ENCODE measurements around the gene RPL29. TPM values are rescaled to one million over a fixed set of nuclear protein-coding genes. Genes with fewer than 3 reads are reported as not detected.

Gene RPL29
- total and polyA plus RNA-seq, 2 of the 13 experiments (the other 11 are each of a cell fraction or from before 2014, with no cell fraction given): 1,348 to 2,263 TPM

GRCh38 chr3:51995346-51996163, at the start of gene RPL29 (continued):
- TF ChIP-seq, protein P1, sequence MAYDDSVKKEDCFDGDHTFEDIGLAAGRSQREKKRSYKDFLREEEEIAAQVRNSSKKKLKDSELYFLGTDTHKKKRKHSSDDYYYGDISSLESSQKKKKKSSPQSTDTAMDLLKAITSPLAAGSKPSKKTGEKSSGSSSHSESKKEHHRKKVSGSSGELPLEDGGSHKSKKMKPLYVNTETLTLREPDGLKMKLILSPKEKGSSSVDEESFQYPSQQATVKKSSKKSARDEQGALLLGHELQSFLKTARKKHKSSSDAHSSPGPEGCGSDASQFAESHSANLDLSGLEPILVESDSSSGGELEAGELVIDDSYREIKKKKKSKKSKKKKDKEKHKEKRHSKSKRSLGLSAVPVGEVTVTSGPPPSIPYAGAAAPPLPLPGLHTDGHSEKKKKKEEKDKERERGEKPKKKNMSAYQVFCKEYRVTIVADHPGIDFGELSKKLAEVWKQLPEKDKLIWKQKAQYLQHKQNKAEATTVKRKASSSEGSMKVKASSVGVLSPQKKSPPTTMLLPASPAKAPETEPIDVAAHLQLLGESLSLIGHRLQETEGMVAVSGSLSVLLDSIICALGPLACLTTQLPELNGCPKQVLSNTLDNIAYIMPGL (CRISPR knock-in tag; IDR thresholded peaks at IDR 0.05; ENCODE audit: borderline replicate concordance in 1 of 2, low read depth in 1 of 2): peak; percentile 90 to 94
- TF ChIP-seq ZNF777 (CRISPR knock-in tag; IDR thresholded peaks at IDR 0.05) (peak; percentile 63), ZNF224 (CRISPR knock-in tag; IDR thresholded peaks at IDR 0.05) (peak; percentile 82; the same call in 1 of the 2 replicates), ZNF713 (CRISPR knock-in tag; IDR thresholded peaks at IDR 0.05) (no peak), ZMYM4 (CRISPR knock-in tag; IDR thresholded peaks at IDR 0.05) (peak; percentile 83; the same call in 1 of the 2 replicates), MTA3 (CRISPR knock-in tag; IDR thresholded peaks at IDR 0.05) (no peak), CENPX (CRISPR knock-in tag; IDR thresholded peaks at IDR 0.05) (no peak), CREM (IDR thresholded peaks at IDR 0.05) (peak; percentile 86), CREM (CRISPR knock-in tag; IDR thresholded peaks at IDR 0.05) (no peak), TBL1XR1 (IDR thresholded peaks at IDR 0.05; ENCODE audit: borderline replicate concordance, low read length, partially characterized antibody) (peak; percentile 74), ZNF317 (CRISPR knock-in tag; IDR thresholded peaks at IDR 0.05) (peak; percentile 60; the same call in 1 of the 2 replicates), ZKSCAN5 (CRISPR knock-in tag; IDR thresholded peaks at IDR 0.05) (no peak), ESRRA (CRISPR knock-in tag; IDR thresholded peaks at IDR 0.05; ENCODE audit: low read depth) (no peak), SATB2 (CRISPR knock-in tag; IDR thresholded peaks at IDR 0.05) (peak; percentile 43; the same call in 1 of the 2 replicates), YEATS4 (CRISPR knock-in tag; IDR thresholded peaks at IDR 0.05; ENCODE audit: borderline replicate concordance) (peak; percentile 97), ZNF598 (CRISPR knock-in tag; IDR thresholded peaks at IDR 0.05; ENCODE audit: borderline replicate concordance) (no peak; the same call in 1 of the 2 replicates), AKAP8 (CRISPR knock-in tag; IDR thresholded peaks at IDR 0.05) (peak; percentile 43; the same call in 1 of the 2 replicates), HMGXB3 (CRISPR knock-in tag; IDR thresholded peaks at IDR 0.05; ENCODE audit: borderline replicate concordance) (peak; percentile 81), RBAK (CRISPR knock-in tag; IDR thresholded peaks at IDR 0.05) (no peak)
- TF ChIP-seq, protein P2, sequence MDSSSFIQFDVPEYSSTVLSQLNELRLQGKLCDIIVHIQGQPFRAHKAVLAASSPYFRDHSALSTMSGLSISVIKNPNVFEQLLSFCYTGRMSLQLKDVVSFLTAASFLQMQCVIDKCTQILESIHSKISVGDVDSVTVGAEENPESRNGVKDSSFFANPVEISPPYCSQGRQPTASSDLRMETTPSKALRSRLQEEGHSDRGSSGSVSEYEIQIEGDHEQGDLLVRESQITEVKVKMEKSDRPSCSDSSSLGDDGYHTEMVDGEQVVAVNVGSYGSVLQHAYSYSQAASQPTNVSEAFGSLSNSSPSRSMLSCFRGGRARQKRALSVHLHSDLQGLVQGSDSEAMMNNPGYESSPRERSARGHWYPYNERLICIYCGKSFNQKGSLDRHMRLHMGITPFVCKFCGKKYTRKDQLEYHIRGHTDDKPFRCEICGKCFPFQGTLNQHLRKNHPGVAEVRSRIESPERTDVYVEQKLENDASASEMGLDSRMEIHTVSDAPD (CRISPR knock-in tag; IDR thresholded peaks at IDR 0.05): peak; percentile 69
- TF ChIP-seq, protein P3, sequence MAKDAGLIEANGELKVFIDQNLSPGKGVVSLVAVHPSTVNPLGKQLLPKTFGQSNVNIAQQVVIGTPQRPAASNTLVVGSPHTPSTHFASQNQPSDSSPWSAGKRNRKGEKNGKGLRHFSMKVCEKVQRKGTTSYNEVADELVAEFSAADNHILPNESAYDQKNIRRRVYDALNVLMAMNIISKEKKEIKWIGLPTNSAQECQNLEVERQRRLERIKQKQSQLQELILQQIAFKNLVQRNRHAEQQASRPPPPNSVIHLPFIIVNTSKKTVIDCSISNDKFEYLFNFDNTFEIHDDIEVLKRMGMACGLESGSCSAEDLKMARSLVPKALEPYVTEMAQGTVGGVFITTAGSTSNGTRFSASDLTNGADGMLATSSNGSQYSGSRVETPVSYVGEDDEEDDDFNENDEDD (CRISPR knock-in tag; IDR thresholded peaks at IDR 0.05; ENCODE audit: borderline replicate concordance): peak; percentile 57; the same call in 1 of the 2 replicates

All from HepG2 (cell line).